Amniotic stem cell (primary cell): ENCODE data around the gene HMSD.
"Not testable (repeated sequence)": the region's sequence is repeated elsewhere in the genome, so short reads cannot be mapped to it uniquely, and the experiment has no call there.

Experiments
- DNase-seq: peaks from one replicate; lab custom pipeline; 2025; lab: John Stamatoyannopoulos, UW

The HMSD gene

GRCh38 chr18:63949068-63949737, at the start of gene HMSD:
Gene HMSD (plus strand): TSS chr18:63949301. CDS start chr18:63953456, 4,155 bp downstream.
- DNase-seq, result no peak

- no peak for DNase-seq
These were observed 45.1 kb upstream of the HMSD start for GRCh38 chr18:63903851-63904570.

GRCh38 chr18:63904694-63905093, 44.4 kb upstream of the HMSD start:
- DNase-seq, result no peak

GRCh38 chr18:63905361-63905760, 43.7 kb upstream of the HMSD start:
- no peak for DNase-seq

DNA sequence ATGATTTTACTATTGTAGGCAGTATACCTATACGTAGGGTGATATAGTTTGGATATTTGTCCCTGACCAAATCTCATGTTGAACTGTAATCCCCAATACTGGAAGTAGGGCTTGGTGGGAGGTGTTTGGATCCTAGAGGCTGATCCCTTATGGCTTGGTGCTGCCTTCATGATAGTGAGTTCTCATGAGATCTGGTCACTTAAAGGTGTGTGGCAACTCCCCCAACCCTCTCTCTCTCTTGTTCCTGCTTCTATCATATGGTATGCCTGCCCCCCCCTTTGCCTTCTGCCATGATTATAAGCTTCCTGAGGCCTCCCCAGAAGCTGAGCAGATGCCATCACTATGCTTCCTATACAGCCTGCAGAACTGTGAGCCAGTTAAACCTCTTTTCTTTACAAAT, 43.0 kb upstream of the HMSD start:
- DNase-seq, result no peak

- DNase-seq, result no peak
These were observed 41.4 kb upstream of the HMSD start, which contains the start of gene SERPINB10 for GRCh38 chr18:63907664-63908063. Gene SERPINB10 (plus strand): TSS chr18:63907958. CDS start chr18:63915511, 7,553 bp downstream.

GRCh38 chr18:63908858-63909257, 40.2 kb upstream of the HMSD start:
- DNase-seq, result no peak

DNA sequence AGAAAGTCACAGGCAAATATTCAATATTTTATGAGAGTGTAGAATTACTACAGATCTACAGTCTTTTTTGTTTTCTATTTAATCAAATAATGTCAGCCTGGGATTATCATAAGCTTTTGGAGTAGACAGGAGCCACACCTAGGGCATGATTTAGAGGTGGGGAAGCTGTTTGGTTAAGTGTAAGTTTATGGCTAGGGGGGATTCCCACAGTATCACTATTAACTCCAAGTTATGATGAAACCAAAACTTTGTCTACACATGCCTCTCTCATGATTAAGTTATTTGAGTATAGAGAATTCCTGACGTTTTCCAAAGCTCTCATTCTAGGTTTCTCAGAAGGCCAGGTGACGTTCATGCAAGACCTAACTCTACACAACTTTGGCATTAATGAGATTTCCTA, 39.2 kb upstream of the HMSD start:
- DNase-seq, result no peak

- DNase-seq, result no peak
These were observed 31.3 kb upstream of the HMSD start for GRCh38 chr18:63917817-63918216.

GRCh38 chr18:63922049-63922448, 27.1 kb upstream of the HMSD start:
- no peak for DNase-seq

DNA sequence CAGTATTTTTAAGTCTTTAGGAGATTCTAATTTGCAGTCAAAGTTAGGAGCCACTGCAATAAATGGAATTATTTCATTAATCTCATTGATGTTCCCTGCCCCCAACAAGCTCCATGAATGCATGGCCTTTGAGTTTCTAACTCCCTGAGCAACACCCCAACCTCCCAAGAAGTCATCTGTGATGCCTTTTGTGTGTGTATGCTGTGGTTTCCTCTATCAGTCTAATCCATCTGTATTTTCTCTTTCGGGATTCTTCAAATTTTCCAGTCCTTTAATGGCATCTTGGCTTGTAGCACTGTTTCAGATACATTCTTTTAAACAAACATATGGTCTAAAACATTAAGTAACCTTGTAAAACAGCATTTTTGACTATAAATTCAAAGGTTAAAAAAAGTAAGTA, 24.6 kb upstream of the HMSD start:
- no peak for DNase-seq

DNA sequence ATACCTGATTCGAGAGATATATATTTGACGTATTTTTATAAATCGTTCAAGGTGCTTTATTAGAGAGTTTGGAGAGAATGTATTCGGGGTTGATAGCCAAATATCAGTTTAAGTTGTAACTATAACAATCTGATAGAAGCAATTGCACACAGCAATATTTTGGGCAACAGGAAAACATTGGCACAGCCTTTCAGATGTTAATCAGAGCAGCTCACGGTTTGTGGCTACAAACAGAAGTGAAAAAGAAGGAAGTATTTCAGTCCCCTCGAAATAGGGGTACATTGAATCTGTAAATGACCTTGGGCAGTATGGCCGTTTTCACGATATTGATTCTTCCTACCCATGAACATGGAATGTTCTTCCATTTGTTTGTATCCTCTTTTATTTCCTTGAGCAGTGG, 20.8 kb upstream of the HMSD start:
- no peak for DNase-seq

- DNase-seq, result not testable (repeated sequence)
These were observed 19.7 kb upstream of the HMSD start for GRCh38 chr18:63929369-63929768.

DNA sequence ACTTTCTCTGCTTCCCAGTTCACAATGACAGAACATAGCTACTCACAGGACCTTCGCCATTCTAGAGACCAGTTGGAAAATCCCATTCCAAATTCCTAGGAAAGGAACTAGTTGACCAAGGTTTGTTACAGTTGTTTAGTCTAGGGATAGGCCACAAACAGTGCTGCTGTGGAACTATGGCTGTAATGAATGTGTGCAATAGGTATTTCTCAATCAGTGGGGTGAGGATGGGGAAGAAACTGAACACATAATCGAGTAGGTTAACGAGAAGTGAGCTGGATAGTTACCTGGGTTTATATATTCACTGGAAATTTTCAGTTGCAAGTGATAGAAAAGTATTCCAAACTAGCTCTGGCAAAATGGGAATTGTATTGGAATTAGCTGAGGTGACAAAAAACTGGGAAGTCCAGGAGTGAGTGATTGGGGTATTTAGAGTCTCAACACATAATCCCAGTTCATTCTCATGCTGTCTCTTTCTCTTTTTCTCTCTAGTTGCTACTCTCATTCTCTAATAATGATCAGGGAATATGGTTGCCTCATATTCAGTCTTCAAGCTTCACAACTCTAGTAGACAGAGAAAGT, 18.2 kb upstream of the HMSD start:
- no peak for DNase-seq

DNA sequence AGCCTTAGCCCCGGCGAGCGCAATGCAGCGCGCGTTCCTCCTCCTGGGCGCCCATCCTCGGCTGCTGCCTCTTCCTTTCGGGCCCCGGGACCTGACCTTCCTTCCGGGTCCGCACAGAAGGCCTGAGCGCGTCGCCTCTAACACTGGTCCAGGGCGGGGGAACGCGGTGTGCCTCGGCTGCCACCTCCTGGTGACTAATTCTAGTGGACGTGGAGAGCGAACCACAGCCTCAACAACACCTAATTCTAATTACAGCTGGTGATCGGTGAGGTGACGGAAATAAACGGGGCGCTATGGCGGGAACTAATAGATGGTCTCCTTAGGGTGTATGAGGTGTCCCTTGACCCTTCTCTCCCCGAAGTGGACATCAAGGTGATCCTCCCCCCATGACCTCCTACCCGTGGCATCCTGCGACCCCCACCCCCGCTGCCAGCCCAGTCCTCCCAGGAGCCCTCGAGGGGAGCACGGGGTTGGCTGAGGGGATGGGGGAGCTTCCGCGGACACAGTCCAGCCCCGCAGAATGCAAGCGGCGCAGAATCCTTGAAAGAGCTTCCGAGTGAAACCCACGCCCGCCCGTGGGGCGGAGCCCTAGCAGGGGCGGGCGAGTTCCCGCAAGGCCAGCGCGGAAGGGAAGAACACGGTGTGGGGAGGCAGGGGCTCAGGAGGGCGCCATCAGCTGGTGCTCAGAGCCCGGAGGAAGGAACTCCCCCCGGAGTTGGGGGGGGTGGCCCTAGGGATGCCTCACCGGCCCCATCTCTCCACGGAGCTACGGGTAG, 12.8 kb upstream of the HMSD start:
- DNase-seq, result peak; percentile 35

- no peak for DNase-seq
These were observed 12.1 kb upstream of the HMSD start for GRCh38 chr18:63936932-63937393.

DNA sequence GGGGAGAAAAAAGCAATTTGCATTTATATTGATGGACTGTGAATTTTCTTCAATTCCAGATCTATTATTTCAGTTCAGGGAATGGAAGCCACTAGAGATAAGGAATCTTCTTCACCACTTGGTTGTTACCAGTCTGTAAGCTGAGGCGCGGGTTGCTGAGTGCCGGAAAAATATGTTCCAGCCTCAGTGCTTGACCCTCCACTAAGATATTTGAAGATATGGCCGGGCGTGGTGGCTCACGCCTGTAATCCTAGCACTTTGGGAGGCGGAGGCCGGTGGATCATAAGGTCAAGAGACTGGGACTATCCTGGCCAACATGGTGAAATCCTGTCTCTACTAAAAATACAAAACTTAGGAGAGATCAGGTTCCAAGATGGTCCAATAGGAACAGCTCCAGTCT, 9.1 kb upstream of the HMSD start:
- no peak for DNase-seq

GRCh38 chr18:63940543-63941050, 8.5 kb upstream of the HMSD start:
- not testable (repeated sequence) for DNase-seq

- no peak for DNase-seq
These were observed 1.9 kb upstream of the HMSD start for GRCh38 chr18:63947051-63947790.

- no peak for DNase-seq
These were observed 2.2 kb downstream of the HMSD start for GRCh38 chr18:63951302-63951705.

- no peak for DNase-seq
These were observed 4.7 kb downstream of the HMSD start for GRCh38 chr18:63953811-63954210.
